ENCODE measurements around the gene SLC30A7.

Gene SLC30A7

GRCh38 chr1:101030881-101031280 lies 135.0 kb downstream of the SLC30A7 start:
- no peak for DNase-seq
